CD14-positive monocyte (primary cell): ENCODE results near the gene CENPP. TPM values are rescaled to one million over a fixed set of nuclear protein-coding genes. Genes with fewer than 3 reads are reported as not detected.
A peak's percentile ranks its signal among the peaks of the same experiment; 100 is the strongest.

Source experiments
- DNase-seq, 3 donors: peaks; one replicate each; pipeline ENCODE4 v3.0.0-alpha.2; 2011 to 2022
- H2AFZ ChIP-seq: 2 replicates; pipeline ENCODE4 v1.6.0; 2012; ENCODE audit warnings: mild to moderate bottlenecking, low read depth, low read length, inconsistent platforms; ENCODE audit not compliant: insufficient read depth, poor library complexity, severe bottlenecking
- H3K27ac ChIP-seq, 2 donors: 1 replicate in 1 of 2; 2 replicates in 1 of 2; pipeline ENCODE4 v1.5.1; 2012 to 2013; ENCODE audit warnings: low read length in 2 of 2, control low read depth in 1 of 2, inconsistent platforms in 1 of 2, low read depth in 1 of 2, mild to moderate bottlenecking in 1 of 2
- H3K27me3 ChIP-seq, 2 donors: one replicate each; pipeline versions ENCODE4 v1.6.0 to v1.6.1; 2011 to 2013; ENCODE audit warnings: low read length in 2 of 2; ENCODE audit not compliant: control insufficient read depth in 2 of 2, insufficient read depth in 2 of 2
- H3K36me3 ChIP-seq, 2 donors: replicated peaks in 1 of 2; 1 replicate in 1 of 2; 2 replicates in 1 of 2; pipeline versions ENCODE4 v1.5.1 to v1.6.1; 2012 to 2013; ENCODE audit warnings: low read length in 2 of 2, control low read depth in 1 of 2, inconsistent platforms in 1 of 2, mild to moderate bottlenecking in 1 of 2; ENCODE audit not compliant: insufficient read depth in 2 of 2, control insufficient read depth in 1 of 2
- H3K4me1 ChIP-seq, 2 donors: 1 replicate in 1 of 2; 2 replicates in 1 of 2; pipeline versions ENCODE4 v1.5.1 to v1.6.1; 2012 to 2013; ENCODE audit warnings: low read length in 2 of 2, control low read depth in 1 of 2, inconsistent platforms in 1 of 2, mild to moderate bottlenecking in 1 of 2, moderate library complexity in 1 of 2; ENCODE audit not compliant: insufficient read depth in 2 of 2, control insufficient read depth in 1 of 2
- H3K4me2 ChIP-seq: replicated peaks from 2 replicates; pipeline ENCODE3; 2012; ENCODE audit warnings: low read length, moderate library complexity, mild to moderate bottlenecking; ENCODE audit not compliant: poor library complexity, severe bottlenecking; ENCODE audit errors: extremely low read depth
- H3K4me3 ChIP-seq, 3 experiments: fragments of 200-600 bp in 1 of 3; sonication (generic) in 1 of 3; replicated peaks in 1 of 3; 1 replicate in 2 of 3; 2 replicates in 1 of 3; pipeline ENCODE4 v1.5.1; 2011 to 2013; ENCODE audit warnings: low read length in 3 of 3, mild to moderate bottlenecking in 3 of 3, control low read depth in 2 of 3, low read depth in 2 of 3, inconsistent platforms in 1 of 3, moderate library complexity in 1 of 3
- H3K79me2 ChIP-seq: 2 replicates; pipeline ENCODE4 v1.6.0; 2012; ENCODE audit warnings: mild to moderate bottlenecking, control low read depth, inconsistent platforms, low read length, moderate library complexity; ENCODE audit not compliant: insufficient read depth
- H3K9ac ChIP-seq: 2 replicates; pipeline ENCODE4 v1.6.0; 2017; ENCODE audit warnings: low read length, mild to moderate bottlenecking; ENCODE audit not compliant: insufficient read depth, poor library complexity, severe bottlenecking
- H3K9me3 ChIP-seq, 2 donors: replicated peaks in 1 of 2; 1 replicate in 1 of 2; 2 replicates in 1 of 2; pipeline versions ENCODE4 v1.5.1 to v1.6.1; 2012 to 2013; ENCODE audit warnings: low read length in 2 of 2, control low read depth in 1 of 2; ENCODE audit not compliant: control insufficient read depth in 1 of 2, insufficient read depth in 1 of 2
- H4K20me1 ChIP-seq: 2 replicates; pipeline ENCODE4 v1.6.0; 2012; ENCODE audit warnings: mild to moderate bottlenecking, low read length, control low read depth, moderate library complexity; ENCODE audit not compliant: insufficient read depth
- H3K27ac Mint-ChIP-seq, 7 donors: one replicate each; pipeline ENCODE4 v1.8.0; 2020; ENCODE audit warnings: mild to moderate bottlenecking in 7 of 7, mixed read lengths in 7 of 7, moderate library complexity in 6 of 7, inconsistent platforms in 2 of 7
- H3K27me3 Mint-ChIP-seq, 3 donors: one replicate each; pipeline ENCODE4 v1.8.0; 2021 to 2022; ENCODE audit warnings: low read depth in 3 of 3, mild to moderate bottlenecking in 3 of 3, mixed read lengths in 3 of 3, moderate library complexity in 3 of 3, inconsistent platforms in 1 of 3
- H3K36me3 Mint-ChIP-seq, 2 donors: one replicate each; pipeline ENCODE4 v1.8.0; 2020; ENCODE audit warnings: mixed read lengths in 2 of 2, inconsistent platforms in 1 of 2, mild to moderate bottlenecking in 1 of 2
- H3K4me1 Mint-ChIP-seq: one replicate; pipeline ENCODE4 v1.8.0; 2020; ENCODE audit warnings: mild to moderate bottlenecking, mixed read lengths
- H3K4me3 Mint-ChIP-seq, 2 donors: one replicate each; pipeline ENCODE4 v1.8.0; 2020; ENCODE audit warnings: mild to moderate bottlenecking in 2 of 2, mixed read lengths in 2 of 2, moderate library complexity in 1 of 2
- H3K9me3 Mint-ChIP-seq, 7 donors: one replicate each; pipeline ENCODE4 v1.8.0; 2020 to 2022; ENCODE audit warnings: mixed read lengths in 7 of 7, mild to moderate bottlenecking in 6 of 7, moderate library complexity in 6 of 7, inconsistent platforms in 2 of 7
- WGBS: methylation state at CpG from one replicate; pipeline ENCODE4 v1.1.5; 2013; ENCODE audit warnings: missing lambda C conversion rate; ENCODE audit not compliant: insufficient coverage; 5-methylcytosine and 5-hydroxymethylcytosine counted together
- intact Hi-C, 2 donors: fragments of 100-400 bp; cut with micrococcal nuclease; formaldehyde crosslinking; loops; one replicate each; pipeline versions ENCODE4 v1.15.0 to v1.15.1; 2023
- polyA plus RNA-seq, 3 donors: library from polyadenylated mRNA; depleted of rRNA in 1 of 3; unstranded in 2 of 3; stranded (reverse) in 1 of 3; fragments of 300-500 nt in 2 of 3; fragments of >200 nt in 1 of 3; fragmentation: Illumina TruSeq in 2 of 3; gene quantifications; 1 replicate in 2 of 3; 2 replicates in 1 of 3; pipeline ENCODE4 v1.2.3, GENCODE V29; 2012 to 2021
- TF ChIP-seq, protein P1 (sequence below): fragments of 200-600 bp; IDR thresholded peaks from one replicate; pipeline ENCODE4 v1.8.0; 2022; ENCODE audit warnings: antibody characterized with exemption, mild to moderate bottlenecking

CENPP gene
- polyA plus RNA-seq, 3 donors: 0.50 to 1.1 (median 1.1) TPM

DNA sequence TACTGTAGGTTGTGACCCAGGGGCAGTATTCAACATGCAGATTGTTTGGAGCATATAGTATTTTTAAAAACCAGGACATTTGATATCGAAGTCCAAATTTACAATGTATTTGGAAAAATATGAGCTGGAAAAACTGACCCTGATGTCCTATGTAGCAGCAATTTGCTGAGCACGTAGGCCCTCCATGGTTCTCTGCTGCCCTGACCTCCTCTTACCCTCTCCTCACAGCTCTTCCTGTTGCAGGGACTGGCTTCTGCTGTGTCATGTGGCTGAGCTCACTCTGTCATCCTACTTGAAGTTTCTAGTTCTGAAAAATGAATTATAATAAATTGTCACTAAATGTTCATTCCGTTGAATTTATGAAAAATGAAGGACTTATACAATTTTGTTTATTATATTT lies 160.6 kb downstream of the CENPP start:
- Mint-ChIP-seq H3K27me3 (no peaks in the 10 kb centered on the region), H3K4me1 (peaks cover 11% of the 10 kb centered on the region), H3K36me3 (no peaks in the 10 kb centered on the region), H3K9me3 (peaks cover 0 to 2% (median 0%) of the 10 kb centered on the region in 7 donors), H3K4me3 (no peak overlapping the region), H3K27ac (no peak overlapping the region)
- H3K4me1 ChIP-seq: no peaks in the 10 kb centered on the region
- H3K9me3 ChIP-seq: no peaks in the 10 kb centered on the region
- no peak for DNase-seq
- H3K27ac ChIP-seq: no peak overlapping the region
- H3K79me2 ChIP-seq: no peaks in the 10 kb centered on the region
- H3K4me2 ChIP-seq: no peak overlapping the region
- no peak overlapping the region for H3K4me3 ChIP-seq
- H3K36me3 ChIP-seq: no peaks in the 10 kb centered on the region
- no peak overlapping the region for H2AFZ ChIP-seq
- H3K9ac ChIP-seq: no peak overlapping the region
- TF ChIP-seq, protein P1, sequence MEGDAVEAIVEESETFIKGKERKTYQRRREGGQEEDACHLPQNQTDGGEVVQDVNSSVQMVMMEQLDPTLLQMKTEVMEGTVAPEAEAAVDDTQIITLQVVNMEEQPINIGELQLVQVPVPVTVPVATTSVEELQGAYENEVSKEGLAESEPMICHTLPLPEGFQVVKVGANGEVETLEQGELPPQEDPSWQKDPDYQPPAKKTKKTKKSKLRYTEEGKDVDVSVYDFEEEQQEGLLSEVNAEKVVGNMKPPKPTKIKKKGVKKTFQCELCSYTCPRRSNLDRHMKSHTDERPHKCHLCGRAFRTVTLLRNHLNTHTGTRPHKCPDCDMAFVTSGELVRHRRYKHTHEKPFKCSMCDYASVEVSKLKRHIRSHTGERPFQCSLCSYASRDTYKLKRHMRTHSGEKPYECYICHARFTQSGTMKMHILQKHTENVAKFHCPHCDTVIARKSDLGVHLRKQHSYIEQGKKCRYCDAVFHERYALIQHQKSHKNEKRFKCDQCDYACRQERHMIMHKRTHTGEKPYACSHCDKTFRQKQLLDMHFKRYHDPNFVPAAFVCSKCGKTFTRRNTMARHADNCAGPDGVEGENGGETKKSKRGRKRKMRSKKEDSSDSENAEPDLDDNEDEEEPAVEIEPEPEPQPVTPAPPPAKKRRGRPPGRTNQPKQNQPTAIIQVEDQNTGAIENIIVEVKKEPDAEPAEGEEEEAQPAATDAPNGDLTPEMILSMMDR: no peak
- intact Hi-C loops: no loop called here
- H3K27me3 ChIP-seq: no peaks in the 10 kb centered on the region
- 50% methylated on average over 2 of the region's 3 CpGs for WGBS
- H4K20me1 ChIP-seq: no peaks in the 10 kb centered on the region

DNA sequence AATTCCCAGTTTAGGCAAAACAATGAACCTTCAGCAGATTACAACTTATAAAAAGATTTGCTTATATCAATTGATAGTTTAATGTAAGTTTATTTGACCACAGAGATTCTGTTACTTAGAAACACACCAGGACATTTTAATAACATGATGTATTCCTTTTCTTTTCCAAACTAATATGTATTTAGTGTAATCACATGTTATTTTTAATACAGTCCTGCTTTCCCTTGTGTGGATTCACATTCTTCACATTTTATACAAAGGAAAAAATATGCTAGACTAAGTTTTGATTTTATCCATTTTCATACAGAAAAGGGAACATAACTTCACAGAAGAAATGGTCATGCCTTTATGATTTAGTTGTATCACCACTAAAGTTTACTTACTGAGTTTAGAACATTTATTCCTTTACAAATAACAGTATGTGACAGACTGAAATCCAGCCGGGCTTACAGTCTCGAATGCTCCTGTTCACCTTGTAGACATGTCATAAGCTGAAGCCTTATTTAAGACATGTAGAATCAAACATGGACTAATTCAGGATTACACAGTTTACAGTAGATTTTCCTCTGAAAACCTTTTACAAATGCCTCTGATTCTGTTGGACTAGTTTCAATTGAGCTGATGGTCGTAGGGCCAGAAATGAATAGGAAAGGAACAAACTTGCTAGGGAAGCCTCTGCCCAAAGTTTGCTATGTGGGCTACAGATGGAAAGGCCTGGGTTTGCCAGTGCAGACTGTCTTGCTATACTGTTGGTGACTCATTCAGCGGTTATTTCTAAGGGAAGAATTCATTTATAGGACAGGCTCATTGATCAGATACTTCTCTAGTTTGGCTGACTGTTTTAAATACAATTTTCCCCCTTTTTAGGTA lies 163.2 kb downstream of the CENPP start:
- H3K27ac ChIP-seq: no peak overlapping the region
- no peak overlapping the region for H3K4me2 ChIP-seq
- Mint-ChIP-seq H3K27me3 (peaks cover 0 to 3% (median 0%) of the 10 kb centered on the region in 3 donors), H3K36me3 (peaks cover 0 to under 1% of the 10 kb centered on the region in 2 donors), H3K9me3 (no peaks in the 10 kb centered on the region), H3K27ac (peak overlapping the region in 2 of 7 donors; percentile 57 to 60), H3K4me1 (peaks cover 11% of the 10 kb centered on the region), H3K4me3 (no peak overlapping the region)
- WGBS: 86% methylated on average over 2 of the region's 4 CpGs
- no peaks in the 10 kb centered on the region for H3K4me1 ChIP-seq
- no peak for DNase-seq
- H4K20me1 ChIP-seq: no peaks in the 10 kb centered on the region
- H3K9ac ChIP-seq: no peak overlapping the region
- H3K27me3 ChIP-seq: no peaks in the 10 kb centered on the region
- H3K9me3 ChIP-seq: no peaks in the 10 kb centered on the region
- no peak overlapping the region for H2AFZ ChIP-seq
- TF ChIP-seq, protein P1: no peak
- intact Hi-C loops: no loop called here
- no peaks in the 10 kb centered on the region for H3K79me2 ChIP-seq
- H3K36me3 ChIP-seq: no peaks in the 10 kb centered on the region
- H3K4me3 ChIP-seq: no peak overlapping the region
